HepG2 (cell line): ENCODE results near the gene PIK3C2B.

Source experiments
- ESRRA ChIP-seq: sonication (generic); formaldehyde crosslinking; IDR thresholded peaks from 2 replicates; pipeline ENCODE4 v1.5.1; 2020; ENCODE audit warnings: mild to moderate bottlenecking, low read depth, missing genetic modification reagents
- FOXK1 ChIP-seq: sonication (generic); formaldehyde crosslinking; IDR thresholded peaks from 2 replicates; pipeline ENCODE4 v1.4.0; 2020; ENCODE audit warnings: low read depth, missing genetic modification reagents, borderline replicate concordance
- HOXA9 ChIP-seq: sonication (generic); formaldehyde crosslinking; IDR thresholded peaks from 2 replicates; pipeline ENCODE4 v1.8.1; 2022; ENCODE audit warnings: missing genetic modification reagents, mild to moderate bottlenecking, moderate library complexity, borderline replicate concordance
- KAT2B ChIP-seq: fragments of 150-350 bp; IDR thresholded peaks from 2 replicates; pipeline ENCODE4 v1.6.1; 2014; ENCODE audit warnings: low read depth, low read length, borderline replicate concordance
- MAFK ChIP-seq, 2 experiments: IDR thresholded peaks in 1 of 2; conservative IDR thresholded peaks in 1 of 2; 2 replicates each; pipeline ENCODE4 v1.6.1; 2011; ENCODE audit warnings: improper control_type of control experiment in 2 of 2, low read length in 2 of 2
- MAZ ChIP-seq, 2 experiments: sonication (generic) in 1 of 2; formaldehyde crosslinking in 1 of 2; IDR thresholded peaks; 2 replicates each; pipeline versions ENCODE4 v1.5.0 to v1.6.1; 2012 to 2020; ENCODE audit warnings: low read depth in 2 of 2, mild to moderate bottlenecking in 2 of 2, borderline replicate concordance in 1 of 2, improper control_type of control experiment in 1 of 2, low read length in 1 of 2, missing genetic modification reagents in 1 of 2, moderate library complexity in 1 of 2
- ZNF24 ChIP-seq: fragments of 450-650 bp; IDR thresholded peaks from 2 replicates; pipeline ENCODE4 v1.6.1; 2017; ENCODE audit warnings: antibody characterized with exemption, mild to moderate bottlenecking
- ZNF274 ChIP-seq: sonication (generic); formaldehyde crosslinking; IDR thresholded peaks from 2 replicates; pipeline ENCODE4 v1.5.1; 2020; ENCODE audit warnings: mild to moderate bottlenecking, missing genetic modification reagents
- ZNF513 ChIP-seq: sonication (generic); formaldehyde crosslinking; conservative IDR thresholded peaks from 2 replicates; pipeline ENCODE4 v1.5.0; 2020; ENCODE audit warnings: missing genetic modification reagents
- ZNF556 ChIP-seq: sonication (generic); formaldehyde crosslinking; IDR thresholded peaks from 2 replicates; pipeline ENCODE4 v1.4.0; 2020; ENCODE audit warnings: mild to moderate bottlenecking, missing genetic modification reagents, borderline replicate concordance
- TF ChIP-seq, protein P1 (sequence below): sonication (generic); formaldehyde crosslinking; IDR thresholded peaks from 2 replicates; pipeline ENCODE4 v1.5.0; 2020; ENCODE audit warnings: mild to moderate bottlenecking, missing genetic modification reagents, moderate library complexity
- TF ChIP-seq, protein P2 (sequence below): sonication (generic); formaldehyde crosslinking; IDR thresholded peaks from 2 replicates; pipeline ENCODE4 v1.4.0; 2020; ENCODE audit warnings: mild to moderate bottlenecking, missing genetic modification reagents

DNA sequence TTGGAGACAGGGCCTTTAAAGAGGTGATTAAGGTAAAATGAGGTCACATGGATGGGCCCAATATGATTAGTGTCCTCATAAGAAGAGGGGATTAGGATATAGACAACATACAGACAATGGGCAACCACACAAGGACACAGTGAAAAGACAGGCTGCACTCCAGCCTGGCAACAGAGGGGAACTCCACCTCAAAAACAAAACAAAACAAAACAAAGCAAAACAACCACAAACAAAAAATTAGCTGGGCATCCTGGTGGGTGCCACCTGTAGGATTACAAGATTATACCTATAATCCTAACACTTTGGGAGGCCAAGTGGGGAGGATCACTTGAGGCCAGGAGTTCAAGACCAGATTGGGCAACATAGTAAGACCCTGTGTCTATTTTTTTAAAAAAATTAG is 16.8 kb upstream of the PIK3C2B start:
- TF ChIP-seq ESRRA (CRISPR knock-in tag) (no peak), ZNF513 (CRISPR knock-in tag) (no peak), HOXA9 (no peak), FOXK1 (CRISPR knock-in tag) (no peak), ZNF24 (no peak), MAFK (conservative IDR thresholded peaks at IDR 0.05 in 1 of 2, IDR thresholded peaks at IDR 0.05 in 1 of 2; ENCODE audit: low read length in 2 of 2) (no peak), ZNF556 (CRISPR knock-in tag) (no peak), MAZ (IDR thresholded peaks at IDR 0.05; ENCODE audit: borderline replicate concordance, low read depth, low read length) (no peak), MAZ (CRISPR knock-in tag; IDR thresholded peaks at IDR 0.05; ENCODE audit: low read depth) (no peak), KAT2B (no peak), ZNF274 (no peak)
- TF ChIP-seq, protein P1, sequence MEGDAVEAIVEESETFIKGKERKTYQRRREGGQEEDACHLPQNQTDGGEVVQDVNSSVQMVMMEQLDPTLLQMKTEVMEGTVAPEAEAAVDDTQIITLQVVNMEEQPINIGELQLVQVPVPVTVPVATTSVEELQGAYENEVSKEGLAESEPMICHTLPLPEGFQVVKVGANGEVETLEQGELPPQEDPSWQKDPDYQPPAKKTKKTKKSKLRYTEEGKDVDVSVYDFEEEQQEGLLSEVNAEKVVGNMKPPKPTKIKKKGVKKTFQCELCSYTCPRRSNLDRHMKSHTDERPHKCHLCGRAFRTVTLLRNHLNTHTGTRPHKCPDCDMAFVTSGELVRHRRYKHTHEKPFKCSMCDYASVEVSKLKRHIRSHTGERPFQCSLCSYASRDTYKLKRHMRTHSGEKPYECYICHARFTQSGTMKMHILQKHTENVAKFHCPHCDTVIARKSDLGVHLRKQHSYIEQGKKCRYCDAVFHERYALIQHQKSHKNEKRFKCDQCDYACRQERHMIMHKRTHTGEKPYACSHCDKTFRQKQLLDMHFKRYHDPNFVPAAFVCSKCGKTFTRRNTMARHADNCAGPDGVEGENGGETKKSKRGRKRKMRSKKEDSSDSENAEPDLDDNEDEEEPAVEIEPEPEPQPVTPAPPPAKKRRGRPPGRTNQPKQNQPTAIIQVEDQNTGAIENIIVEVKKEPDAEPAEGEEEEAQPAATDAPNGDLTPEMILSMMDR, result no peak
- TF ChIP-seq, protein P2, sequence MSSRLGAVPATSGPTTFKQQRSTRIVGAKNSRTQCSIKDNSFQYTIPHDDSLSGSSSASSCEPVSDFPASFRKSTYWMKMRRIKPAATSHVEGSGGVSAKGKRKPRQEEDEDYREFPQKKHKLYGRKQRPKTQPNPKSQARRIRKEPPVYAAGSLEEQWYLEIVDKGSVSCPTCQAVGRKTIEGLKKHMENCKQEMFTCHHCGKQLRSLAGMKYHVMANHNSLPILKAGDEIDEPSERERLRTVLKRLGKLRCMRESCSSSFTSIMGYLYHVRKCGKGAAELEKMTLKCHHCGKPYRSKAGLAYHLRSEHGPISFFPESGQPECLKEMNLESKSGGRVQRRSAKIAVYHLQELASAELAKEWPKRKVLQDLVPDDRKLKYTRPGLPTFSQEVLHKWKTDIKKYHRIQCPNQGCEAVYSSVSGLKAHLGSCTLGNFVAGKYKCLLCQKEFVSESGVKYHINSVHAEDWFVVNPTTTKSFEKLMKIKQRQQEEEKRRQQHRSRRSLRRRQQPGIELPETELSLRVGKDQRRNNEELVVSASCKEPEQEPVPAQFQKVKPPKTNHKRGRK (CRISPR knock-in tag), result no peak
